ENCODE data around the gene SLC6A18. TPM values are rescaled to one million over a fixed set of nuclear protein-coding genes. Genes with fewer than 3 reads are reported as not detected.

SLC6A18 gene
- total RNA-seq, 1 donor from 2014 or later: not detected

- no peak for DNase-seq (ENCODE audit: low spot score in 2 of 2)
These were observed 10.8 kb upstream of the SLC6A18 start for GRCh38 chr5:1214163-1214935.

GRCh38 chr5:1214936-1215220, 10.3 kb upstream of the SLC6A18 start:
- FAIRE-seq (no peak), DNase-seq (ENCODE audit: low spot score in 2 of 2) (no peak)

More at GRCh38 chr5:1214163-1214935, 10.8 kb upstream of the SLC6A18 start:
- FAIRE-seq: no peak

GRCh38 chr5:1215320-1216096, 9.7 kb upstream of the SLC6A18 start:
- FAIRE-seq (no peak), DNase-seq (ENCODE audit: low spot score in 2 of 2) (no peak)

GRCh38 chr5:1216211-1216917, 8.8 kb upstream of the SLC6A18 start:
- DNase-seq (ENCODE audit: low spot score in 2 of 2) (no peak), FAIRE-seq (no peak)

- DNase-seq (ENCODE audit: low spot score in 2 of 2) (no peak), FAIRE-seq (no peak)
These were observed 8.3 kb upstream of the SLC6A18 start for GRCh38 chr5:1216918-1217295.

- FAIRE-seq (no peak), DNase-seq (ENCODE audit: low spot score in 2 of 2) (peak in 1 of 2 donors; percentile 44)
These were observed 7.5 kb upstream of the SLC6A18 start for GRCh38 chr5:1217596-1218206.

- FAIRE-seq (no peak), DNase-seq (ENCODE audit: low spot score in 2 of 2) (no peak)
These were observed 6.7 kb upstream of the SLC6A18 start for GRCh38 chr5:1218351-1219080.

- FAIRE-seq (no peak), DNase-seq (ENCODE audit: low spot score in 2 of 2) (no peak)
These were observed 5.9 kb upstream of the SLC6A18 start for GRCh38 chr5:1219098-1219767.

- DNase-seq (ENCODE audit: low spot score in 2 of 2) (no peak), FAIRE-seq (no peak)
These were observed 5.4 kb upstream of the SLC6A18 start for GRCh38 chr5:1219768-1220100.

- DNase-seq (ENCODE audit: low spot score in 2 of 2) (no peak), FAIRE-seq (no peak)
These were observed 4.8 kb upstream of the SLC6A18 start for GRCh38 chr5:1220351-1220750.

- DNase-seq (ENCODE audit: low spot score in 2 of 2): no peak
These were observed 4.3 kb upstream of the SLC6A18 start for GRCh38 chr5:1220831-1221230.

GRCh38 chr5:1221721-1222120, 3.5 kb upstream of the SLC6A18 start:
- FAIRE-seq (no peak), DNase-seq (ENCODE audit: low spot score in 2 of 2) (no peak)

More at GRCh38 chr5:1220831-1221230, 4.3 kb upstream of the SLC6A18 start:
- no peak for FAIRE-seq

GRCh38 chr5:1222147-1222546, 3.0 kb upstream of the SLC6A18 start:
- DNase-seq (ENCODE audit: low spot score in 2 of 2) (no peak), FAIRE-seq (no peak)

GRCh38 chr5:1222621-1223277, 2.4 kb upstream of the SLC6A18 start:
- no peak for DNase-seq (ENCODE audit: low spot score in 2 of 2)

GRCh38 chr5:1223278-1223670, 1.9 kb upstream of the SLC6A18 start:
- DNase-seq (ENCODE audit: low spot score in 2 of 2) (no peak), FAIRE-seq (no peak)

More at GRCh38 chr5:1222621-1223277, 2.4 kb upstream of the SLC6A18 start:
- no peak for FAIRE-seq

GRCh38 chr5:1224631-1225030, 550 bp upstream of the SLC6A18 start:
- FAIRE-seq (no peak), DNase-seq (ENCODE audit: low spot score in 2 of 2) (no peak)

GRCh38 chr5:1226231-1226630, 1.1 kb downstream of the SLC6A18 start:
- DNase-seq (ENCODE audit: low spot score in 2 of 2) (no peak), FAIRE-seq (no peak)

GRCh38 chr5:1226839-1227581, 1.8 kb downstream of the SLC6A18 start:
- DNase-seq (ENCODE audit: low spot score in 2 of 2) (no peak), FAIRE-seq (no peak)

GRCh38 chr5:1227667-1228066, 2.5 kb downstream of the SLC6A18 start:
- DNase-seq (ENCODE audit: low spot score in 2 of 2): no peak
- FAIRE-seq: no peak

Data from frontal cortex (tissue), 4 donors.